Glomerular endothelial cell (primary cell): ENCODE results near the gene RBPMS2. TPM values are rescaled to one million over a fixed set of nuclear protein-coding genes. Genes with fewer than 3 reads are reported as not detected.

ENCODE experiments used
- DNase-seq: peaks from one replicate; pipeline ENCODE4 v3.0.0-alpha.2; 2011; ENCODE audit warnings: low read depth, low spot score; ENCODE audit errors: extremely low read depth
- total RNA-seq: library from RNA; depleted of rRNA; stranded (reverse); fragments of >200 nt; gene quantifications from 2 replicates; pipeline ENCODE4 v1.2.3, GENCODE V29; 2015

RBPMS2 gene
- total RNA-seq, 1 donor from 2014 or later, result 2.5 TPM

GRCh38 chr15:64696481-64696880 is 78.9 kb downstream of the RBPMS2 start:
- DNase-seq, result no peak

DNA sequence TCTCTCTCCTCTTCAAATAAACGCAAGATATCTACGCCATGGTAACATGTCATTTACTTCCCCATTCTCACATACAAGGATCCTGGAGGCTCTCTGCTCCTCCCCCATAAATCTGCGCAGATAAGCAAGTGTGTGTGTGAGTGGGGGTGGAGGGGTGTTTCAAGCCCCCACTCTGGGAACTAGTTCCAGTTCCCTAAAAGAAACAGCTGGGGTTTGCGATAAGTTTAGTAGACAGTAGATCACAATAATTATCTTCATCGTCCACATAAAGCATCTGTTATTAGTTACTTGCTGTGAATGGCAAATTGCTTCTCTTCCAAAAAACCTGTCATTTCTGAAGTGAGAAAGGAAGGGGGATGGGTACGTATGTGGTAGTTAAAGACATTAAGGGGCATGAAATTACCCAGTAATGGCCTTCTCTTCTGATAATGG is 79.8 kb downstream of the RBPMS2 start:
- no peak for DNase-seq

DNA sequence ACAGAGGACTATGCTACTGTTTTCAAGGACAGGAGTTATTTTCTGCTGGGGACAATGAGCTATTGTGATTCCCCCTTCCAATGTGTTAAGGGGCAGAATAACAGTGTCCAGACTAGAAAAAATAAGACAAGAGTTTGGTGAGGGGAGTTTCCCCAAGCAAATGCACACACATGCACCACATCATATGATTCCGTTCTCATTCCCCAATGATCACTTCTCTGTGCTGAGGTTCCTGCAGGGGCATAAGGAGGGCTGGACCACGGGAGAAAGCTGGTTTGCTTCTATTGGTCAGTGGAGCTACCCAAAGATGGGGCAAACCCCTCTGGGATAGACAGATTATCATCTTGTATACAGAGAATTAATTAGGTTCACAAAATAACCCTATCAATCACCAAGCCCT is 80.6 kb downstream of the RBPMS2 start:
- no peak for DNase-seq

DNA sequence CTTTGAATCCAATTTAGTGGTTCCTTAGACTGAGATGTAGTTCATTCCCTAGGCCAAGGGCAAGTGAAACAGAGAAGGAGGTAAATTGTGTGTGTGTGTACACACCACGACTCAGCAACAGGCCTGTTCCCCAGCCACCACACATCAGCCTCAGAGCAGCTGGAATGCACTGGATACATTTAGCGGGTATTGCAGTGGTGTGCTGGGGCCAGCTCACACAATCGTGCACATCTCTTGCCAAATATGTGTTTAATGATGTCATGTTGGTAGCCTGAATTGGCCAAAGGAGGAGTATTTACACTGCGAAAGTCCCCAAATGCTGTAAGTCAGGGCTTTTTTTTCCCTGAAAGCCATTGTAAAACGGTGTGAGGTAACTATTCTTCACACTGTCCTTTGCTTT is 82.3 kb downstream of the RBPMS2 start:
- no peak for DNase-seq

GRCh38 chr15:64691896-64692565 is 83.4 kb downstream of the RBPMS2 start:
- no peak for DNase-seq

GRCh38 chr15:64690578-64691296 is 84.7 kb downstream of the RBPMS2 start:
- no peak for DNase-seq

DNA sequence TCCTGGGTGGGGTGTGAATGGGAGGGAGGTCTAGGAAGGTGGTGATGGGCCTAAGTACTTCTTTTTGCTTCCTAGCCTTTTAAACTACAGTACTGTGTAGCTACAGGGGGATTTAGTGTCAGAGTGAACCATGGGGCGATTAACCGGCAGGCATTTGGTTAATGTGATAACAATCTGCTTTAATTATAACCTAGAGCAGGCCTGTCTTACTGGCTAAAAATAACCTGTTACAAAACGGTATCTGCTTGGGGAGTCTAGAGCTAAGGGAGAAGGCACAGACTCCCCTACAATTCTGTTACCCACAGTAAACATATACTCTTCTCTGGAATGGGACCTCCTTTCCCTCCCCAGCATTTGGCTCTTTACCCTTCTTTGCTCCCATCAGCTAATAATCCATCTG is 85.4 kb downstream of the RBPMS2 start:
- DNase-seq, result no peak

Other genes starting within 250 kb of the RBPMS2 start
- gene PIF1, start 50.1 kb upstream of the RBPMS2 start, total RNA-seq, result 4.6 and 7.5 TPM in 2 replicates
- 54.9 and 72.1 TPM in 2 replicates for gene PLEKHO2, start 66.3 kb upstream of the RBPMS2 start, total RNA-seq
- 0.58 and 6.2 TPM in 2 replicates for gene ANKDD1A, start 136.3 kb upstream of the RBPMS2 start, total RNA-seq
- 97.1 and 102 TPM in 2 replicates for gene SPG21, start 214.3 kb upstream of the RBPMS2 start, total RNA-seq